AG08395 (cell line): ENCODE data around the gene LIN37.
"Not testable (repeated sequence)": the region's sequence is repeated elsewhere in the genome, so short reads cannot be mapped to it uniquely, and the experiment has no call there.

Experiments used
- DNase-seq: peaks from one replicate; pipeline ENCODE4 v3.0.0; 2012; ENCODE audit warnings: mixed read lengths, low spot score

Gene LIN37

DNA sequence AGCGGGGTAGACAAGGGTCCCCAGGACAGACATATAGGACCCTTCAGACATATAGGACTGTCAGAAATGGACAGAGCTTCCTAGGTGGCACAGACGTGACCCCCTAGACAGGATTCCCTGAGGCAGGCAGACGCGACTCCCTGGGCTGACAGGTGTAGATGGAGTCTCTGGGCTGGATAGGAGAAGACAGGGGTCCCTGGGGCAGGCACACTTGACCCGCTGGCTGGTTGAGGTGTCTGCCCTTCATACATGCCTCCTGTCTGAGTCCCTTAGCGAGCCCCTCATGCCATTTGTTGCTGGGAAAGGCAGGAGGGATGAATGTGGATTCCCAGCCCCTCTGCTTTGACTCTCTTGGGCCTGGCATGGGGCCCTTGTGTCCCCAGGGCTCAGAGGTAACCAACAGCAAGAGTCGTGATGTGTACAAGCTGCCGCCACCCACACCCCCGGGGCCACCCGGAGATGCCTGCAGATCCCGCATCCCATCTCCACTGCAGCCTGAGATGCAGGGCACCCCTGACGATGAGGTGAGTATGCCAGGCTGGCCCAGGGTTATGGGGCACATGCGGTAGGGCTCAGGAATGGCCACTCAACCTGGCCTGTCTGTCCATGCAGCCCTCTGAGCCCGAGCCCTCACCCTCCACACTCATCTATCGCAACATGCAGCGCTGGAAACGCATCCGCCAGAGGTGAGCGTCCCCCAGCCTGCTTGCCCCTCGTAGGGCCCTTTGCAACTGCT is 5.4 kb downstream of the LIN37 start:
- no peak for DNase-seq

DNA sequence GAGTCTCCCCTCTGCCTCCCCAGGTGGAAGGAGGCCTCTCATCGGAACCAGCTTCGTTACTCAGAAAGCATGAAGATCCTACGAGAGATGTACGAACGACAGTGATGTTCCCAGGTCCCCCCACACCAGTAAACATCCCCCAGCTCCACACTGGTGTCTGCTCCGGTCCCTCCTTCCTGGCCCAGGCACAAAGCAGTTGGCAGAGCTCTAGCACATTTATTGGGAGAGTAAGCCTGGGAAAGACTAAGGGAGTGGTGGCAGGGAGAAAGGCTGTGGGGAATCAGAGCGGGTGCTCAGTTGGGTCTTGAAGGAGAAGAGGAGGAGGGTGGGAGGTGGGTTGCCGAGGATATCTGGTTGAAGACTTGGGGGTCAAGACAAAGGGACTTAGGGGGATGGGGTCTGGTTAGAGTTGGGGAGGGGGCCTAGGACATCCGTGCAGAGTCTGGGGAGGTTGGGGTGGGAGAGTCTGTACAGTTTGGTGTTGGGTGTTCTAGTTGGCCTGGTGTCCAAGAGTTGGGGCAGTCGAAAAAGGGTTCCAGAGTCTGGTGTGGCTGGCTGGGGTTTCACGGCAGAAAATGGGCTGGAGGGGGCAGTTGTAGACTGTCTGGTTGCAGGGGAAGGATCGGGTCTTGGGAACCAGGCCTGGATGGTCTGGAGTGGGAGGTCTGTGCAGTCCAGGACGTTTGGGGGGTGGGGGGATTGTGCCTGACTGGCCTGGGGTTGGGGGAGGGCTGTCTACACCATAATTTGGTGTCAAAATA is 6.2 kb downstream of the LIN37 start:
- no peak for DNase-seq

DNA sequence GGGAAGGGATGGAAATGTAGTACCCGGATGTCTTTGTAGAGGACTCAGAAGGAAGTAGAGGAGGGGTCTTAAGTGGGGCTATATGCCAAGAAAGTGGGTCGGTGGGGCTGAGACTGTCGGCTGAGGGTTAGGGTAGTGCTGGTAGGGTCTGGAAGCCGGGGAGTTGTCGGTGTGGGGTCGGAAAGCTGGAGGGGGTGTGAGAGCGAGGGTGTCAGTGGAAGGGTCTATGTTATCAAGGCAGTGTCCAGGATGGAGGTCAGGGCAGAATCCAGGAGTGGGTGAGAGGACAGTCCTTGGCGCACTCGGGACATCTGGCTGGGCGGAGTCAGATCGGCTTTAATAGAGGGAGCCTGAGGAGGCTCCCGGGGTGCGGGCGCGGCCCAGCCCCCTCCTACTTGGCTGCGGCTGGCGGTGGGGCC is 6.8 kb downstream of the LIN37 start:
- no peak for DNase-seq

DNA sequence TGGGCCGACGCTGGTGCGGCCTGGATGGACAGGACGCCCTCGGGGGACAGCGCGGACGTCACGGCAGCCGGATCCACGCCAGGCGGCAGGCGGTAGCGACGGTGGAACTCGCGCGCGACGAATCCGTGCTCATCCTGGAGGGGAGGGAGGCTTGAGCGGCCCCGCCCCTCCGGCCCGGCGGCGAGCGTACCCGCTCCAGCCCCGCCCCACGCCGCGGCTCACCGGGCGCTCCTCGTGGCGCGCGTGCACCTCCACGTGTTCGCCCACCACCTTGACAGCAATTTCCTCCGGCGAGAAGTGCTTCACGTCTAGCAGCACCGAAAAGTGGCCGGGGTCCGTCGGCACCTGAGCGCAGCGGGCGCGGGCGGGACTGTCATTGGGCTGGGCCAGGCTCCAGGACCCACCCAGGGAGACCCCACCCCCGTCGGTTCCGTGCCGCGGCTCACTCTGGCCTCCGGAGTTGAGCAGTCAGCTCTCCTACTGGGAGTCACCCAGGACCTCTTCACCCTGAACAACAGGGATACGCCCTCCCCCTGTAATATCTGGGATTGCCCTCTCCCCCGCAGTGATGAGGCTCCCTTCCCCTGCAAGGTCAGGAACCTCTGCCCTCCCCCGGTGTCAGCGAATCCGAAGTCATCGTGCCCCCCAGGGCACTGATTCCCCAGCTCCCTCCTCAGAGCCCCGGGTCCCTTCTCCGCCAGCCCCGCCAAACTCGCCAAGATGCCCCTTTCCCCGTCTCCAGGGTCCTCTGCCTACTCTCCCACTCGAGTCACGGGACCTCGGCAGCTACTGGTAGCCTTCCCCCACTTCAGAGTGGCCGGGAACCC is 7.4 kb downstream of the LIN37 start:
- DNase-seq: peak; percentile 65

DNA sequence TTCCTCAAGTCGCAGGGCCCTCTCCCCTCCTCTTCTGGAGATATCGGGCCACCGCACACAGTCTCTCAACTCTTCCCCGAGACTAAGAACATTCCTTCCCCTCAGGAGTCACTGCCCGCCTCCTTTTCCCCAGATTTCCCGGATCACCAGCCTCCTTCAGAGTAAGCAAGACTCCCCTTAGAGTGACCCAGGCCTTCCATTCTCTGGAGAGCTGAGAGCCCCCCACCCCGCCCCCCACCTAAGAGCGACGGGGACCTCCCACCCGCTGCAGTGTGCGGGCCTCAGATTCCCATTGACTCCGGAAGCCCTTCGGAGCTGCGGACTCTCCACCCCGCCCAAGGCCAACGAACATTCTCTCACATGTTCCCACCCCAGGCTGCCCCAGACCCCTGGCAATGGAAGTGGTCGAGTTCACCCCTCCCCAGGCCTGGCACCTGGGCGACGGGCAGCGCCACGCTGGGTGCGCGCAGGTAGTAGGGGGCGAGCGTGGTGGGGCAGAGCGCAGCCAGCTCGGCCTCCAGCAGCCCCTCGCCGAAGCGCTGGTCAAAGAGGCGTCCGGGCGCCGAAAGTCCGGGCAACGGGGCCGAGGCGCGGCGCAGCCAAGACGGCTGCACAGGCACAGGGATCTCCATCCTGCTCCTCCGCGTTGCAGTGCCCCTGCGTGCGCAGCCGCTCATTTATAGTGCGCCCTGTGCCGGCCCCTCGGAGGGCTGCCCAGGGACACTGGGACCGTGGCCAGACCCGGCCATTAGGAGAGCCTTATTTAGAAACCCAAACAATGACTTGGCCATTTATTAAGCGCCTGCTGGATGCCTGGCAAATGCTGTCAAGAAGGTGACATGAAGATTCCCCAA is 8.2 kb downstream of the LIN37 start, which contains the start of gene HSPB6:
TSS of gene HSPB6 (minus strand) at position 653 of the 854 bp plus-strand sequence. CDS start at position 632, 21 bp downstream.
- peak; percentile 50 for DNase-seq

DNA sequence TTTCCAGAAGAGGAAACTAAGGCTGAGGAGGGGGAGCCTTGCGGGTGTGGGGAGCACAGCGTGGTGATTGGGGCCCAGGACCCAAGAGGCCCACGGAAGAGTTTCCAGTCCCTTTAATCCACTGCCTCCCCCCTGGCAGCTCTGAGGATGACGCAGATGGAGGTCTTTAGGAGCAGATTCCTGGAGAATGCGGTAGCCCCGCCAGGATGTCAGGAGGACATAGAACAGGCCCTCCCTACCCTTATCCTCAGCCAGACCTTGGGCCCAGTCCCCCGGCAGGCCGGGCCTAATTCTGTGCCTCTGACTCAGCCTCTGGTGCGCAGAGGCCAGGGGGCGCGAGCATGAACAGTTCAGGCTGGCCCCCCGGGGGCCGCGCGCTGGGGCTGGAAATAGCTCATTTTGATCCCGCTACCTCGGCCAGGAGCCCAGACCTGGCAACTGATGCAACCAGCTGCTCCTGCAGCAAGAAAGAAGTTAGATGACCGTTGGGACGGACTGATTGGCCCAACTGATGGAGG is 8.9 kb downstream of the LIN37 start:
- DNase-seq: peak; percentile 61

DNA sequence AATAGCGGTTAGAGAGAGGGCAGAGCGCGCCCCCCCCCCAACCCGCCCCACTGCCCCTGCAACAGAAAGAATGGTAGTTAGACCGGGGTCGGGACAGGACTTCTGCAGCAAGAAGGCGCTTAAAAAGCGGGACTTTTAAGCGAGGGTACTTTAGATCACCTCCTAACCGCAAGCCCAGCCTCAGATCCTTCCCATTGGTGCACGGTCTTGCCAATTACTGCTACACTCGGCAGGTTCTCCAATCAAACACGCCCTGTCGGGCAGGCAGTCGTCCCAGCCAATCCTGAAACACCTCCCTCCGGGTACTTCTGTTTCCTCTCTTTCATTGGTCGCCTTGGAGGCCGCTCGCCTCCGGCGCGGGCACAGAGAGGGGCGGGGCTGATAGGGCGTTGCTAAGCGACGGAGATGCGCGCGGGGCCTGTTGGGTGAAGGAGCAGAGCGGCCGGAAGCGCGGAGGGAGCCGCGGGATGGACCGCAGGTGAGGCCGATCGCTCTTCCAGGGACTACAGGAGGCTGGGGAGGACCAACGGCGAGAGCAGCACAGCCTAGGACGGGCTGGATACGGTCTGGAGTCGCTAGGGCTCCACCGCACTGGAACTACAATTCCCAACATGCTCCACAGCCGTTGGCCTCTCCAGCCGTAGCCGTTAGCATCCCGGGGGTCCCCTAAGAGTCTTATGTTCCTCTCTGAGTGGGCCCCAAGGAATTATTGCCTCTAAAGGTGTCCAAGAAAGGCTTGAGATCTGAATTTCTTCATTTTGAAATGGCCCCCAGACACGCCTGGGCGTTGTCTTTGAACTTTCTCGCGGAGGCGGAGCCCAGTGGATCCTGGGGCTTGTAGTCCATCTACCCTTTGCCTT is 9.6 kb downstream of the LIN37 start, which contains the start of gene PROSER3:
TSS of gene PROSER3 (plus strand) at position 428 of the 860 bp plus-strand sequence. CDS start at position 468, 40 bp downstream.
- DNase-seq: peak; percentile 99

DNA sequence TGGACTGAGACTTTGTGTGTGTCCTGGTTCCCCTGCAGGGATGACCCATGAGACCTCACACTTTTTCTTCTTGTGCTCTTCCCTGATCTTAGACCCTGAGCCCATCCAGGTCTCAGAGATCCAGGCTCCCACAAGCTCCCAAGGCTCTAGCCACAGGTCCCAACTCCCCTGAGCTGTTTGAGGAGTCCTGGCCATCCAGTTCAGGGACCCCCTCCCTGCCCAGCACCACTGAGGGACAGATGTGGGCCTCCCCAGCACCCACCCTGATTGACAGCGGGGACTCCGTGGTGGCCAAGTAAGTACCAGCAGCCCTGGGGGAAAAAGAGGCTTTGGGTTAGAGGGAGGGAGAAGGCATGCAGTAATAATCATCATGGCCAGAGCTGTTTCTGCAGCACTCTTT is 11.3 kb downstream of the LIN37 start:
- DNase-seq: no peak

DNA sequence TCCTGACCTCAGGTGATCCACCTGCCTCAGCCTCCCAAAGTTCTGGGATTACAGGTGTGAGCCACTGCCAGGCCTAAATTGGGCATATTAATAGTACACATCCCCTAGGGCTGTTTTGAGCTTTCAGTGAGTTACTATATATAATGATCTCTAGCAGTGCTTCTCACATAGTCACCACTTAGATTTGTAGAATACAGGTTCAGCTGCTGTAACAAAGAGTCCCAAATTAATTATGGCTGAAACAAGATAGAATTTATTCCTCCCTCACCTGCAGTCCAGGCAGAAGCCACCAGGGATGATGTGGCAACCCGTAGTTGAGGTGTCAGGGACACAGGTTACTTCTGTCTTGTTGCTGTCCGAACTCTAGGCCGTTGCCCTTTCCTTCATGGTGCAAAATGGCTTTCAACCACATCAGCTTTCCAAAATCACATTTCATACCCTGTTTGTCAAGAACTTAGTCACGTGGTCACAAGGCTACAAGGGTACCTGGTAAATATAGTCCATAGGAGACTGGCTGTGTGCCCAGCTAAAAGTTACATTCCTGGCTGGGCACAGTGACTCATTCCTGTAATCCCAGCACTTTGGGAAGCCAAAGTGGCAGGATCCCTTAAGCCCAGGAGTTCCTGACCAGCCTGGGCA is 12.5 kb downstream of the LIN37 start:
- DNase-seq: no peak

DNA sequence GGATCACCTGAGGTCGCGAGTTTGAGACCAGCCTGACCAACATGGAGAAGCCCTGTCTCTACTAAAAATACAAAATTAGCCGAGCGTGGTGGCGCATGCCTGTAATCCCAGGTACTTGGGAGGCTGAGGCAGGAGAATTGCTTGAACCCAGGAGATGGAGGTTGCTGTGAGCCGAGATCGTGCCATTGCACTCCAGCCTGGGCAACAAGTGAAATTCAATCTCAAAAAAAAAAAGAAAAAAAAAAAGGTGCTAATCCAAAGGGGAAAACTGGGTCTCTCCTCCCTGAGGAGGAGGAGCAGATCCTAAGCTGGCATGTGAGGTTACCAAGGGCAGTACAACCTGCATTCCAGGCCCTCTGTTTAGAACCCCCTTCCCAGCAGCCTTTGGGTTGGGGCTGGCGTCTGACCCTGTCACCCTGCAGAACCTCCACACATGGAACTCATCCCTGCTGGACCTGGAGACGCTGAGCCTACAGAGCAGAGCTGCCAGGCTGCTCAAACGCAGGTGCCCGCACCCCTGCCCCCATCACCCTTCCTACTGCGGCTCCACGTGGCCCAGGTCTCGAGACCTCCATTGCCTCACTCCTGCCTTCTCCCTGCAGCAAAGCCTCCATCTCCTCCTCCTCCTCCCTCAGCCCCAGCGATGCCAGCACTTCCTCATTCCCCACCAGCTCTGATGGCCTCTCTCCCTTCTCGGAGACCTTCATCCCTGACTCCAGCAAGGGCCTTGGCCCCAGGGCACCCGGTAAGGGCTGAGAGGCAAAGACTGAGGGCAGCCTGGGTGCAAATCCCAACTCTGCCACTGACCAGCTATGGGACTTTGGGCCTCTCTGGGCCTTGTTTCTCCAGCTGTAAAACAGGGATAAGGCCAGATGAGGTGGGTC is 16.3 kb downstream of the LIN37 start:
- no peak for DNase-seq

DNA sequence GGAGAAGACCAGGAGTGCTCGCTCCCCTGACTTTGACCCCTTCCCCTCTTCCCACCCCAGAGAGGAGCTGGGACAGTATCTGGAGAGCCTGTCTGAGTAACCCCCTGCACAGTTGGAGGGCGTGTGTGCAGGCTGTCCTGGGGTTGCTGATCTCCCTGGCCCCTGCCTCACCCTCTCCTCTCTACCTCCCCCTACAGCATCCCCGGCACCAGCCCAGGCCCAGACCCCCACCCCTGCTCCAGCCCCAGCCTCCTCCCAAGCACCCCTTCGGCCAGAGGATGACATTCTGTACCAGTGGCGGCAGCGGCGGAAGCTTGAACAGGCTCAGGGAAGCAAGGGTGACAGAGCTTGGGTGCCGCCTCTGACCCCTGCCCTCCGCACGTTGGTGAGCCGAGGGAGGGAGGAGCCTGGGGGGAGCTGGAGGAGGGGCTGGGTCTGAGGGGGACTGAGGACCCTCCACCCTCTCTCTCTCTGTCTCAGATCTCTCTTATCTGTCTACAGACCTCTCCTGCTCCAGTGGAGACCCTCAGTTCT is 18.3 kb downstream of the LIN37 start:
- no peak for DNase-seq

DNA sequence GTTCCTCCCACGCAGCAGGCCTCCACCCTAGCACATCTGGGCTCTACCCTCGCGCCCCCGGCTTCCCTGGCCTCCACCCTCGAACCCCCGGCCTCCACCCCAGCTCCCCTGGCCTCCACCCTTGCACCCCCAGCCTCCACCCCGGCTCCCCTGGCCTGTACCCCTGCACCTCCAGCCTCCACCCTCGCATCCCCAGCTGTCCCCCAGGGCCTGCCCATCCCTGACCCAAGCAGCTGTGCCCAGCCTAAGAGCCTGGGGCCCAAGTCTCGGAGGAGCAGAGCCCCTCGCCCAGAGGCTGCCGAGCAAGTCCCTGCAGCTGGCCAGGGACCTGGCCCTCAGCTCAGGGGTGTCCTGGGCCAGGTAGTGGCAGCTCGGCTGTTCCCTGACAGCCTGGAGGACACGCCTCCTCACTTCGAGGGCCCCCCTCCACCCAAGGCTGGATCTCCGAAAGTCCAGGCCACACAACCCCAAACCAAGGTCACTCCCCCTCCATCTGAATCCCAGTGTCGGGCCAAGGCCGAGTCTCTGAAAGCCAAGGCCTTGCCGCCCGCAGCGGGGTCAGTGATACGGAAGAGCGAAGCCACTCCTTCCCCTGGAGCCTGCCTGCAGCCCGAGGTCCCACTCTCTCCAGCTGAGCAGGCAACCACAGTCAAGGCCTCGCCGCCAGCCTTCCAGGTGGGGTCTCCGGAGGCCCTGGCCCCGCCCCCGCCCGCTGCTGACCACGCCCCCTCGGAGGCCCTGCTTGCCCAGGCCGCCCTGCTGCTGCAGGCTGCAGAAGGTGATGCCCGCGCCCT is 19.1 kb downstream of the LIN37 start:
- no peak for DNase-seq

DNA sequence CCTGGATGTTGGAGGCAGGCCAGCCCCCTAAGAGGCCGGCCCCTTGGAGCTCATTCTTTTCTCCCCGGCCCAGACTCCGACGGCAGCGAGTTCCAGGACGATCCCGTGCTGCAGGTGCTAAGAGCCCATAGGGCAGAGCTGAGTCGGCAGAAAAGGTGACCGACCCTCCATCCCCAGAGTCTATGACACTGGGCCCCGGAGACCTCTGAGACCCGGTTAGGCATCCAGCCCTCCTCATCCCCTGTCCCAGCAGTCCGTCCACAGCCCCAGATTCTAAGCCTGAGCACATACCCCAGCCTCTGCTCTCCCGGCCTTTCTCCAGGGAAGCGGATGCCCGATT is 19.7 kb downstream of the LIN37 start:
- DNase-seq: no peak

DNA sequence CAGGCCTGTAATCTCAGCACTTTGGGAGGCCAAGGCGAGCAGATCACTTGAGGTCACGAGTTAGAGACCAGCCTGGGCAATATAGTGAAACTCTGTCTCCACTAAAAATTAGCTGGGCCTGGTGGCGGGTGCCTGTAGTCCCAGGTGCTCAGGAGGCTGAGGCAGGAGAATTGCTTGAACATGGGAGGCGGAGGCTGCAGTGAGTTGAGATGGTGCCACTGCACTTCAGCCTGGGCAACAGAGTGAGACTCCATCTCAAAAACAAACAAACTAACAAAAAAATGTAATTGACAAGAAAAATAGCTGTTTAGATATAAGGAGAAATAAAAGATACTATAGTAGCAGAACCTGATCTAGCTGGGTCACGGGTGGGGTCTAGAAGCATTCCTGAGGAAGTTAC is 24.0 kb downstream of the LIN37 start:
- DNase-seq: not testable (repeated sequence)

DNA sequence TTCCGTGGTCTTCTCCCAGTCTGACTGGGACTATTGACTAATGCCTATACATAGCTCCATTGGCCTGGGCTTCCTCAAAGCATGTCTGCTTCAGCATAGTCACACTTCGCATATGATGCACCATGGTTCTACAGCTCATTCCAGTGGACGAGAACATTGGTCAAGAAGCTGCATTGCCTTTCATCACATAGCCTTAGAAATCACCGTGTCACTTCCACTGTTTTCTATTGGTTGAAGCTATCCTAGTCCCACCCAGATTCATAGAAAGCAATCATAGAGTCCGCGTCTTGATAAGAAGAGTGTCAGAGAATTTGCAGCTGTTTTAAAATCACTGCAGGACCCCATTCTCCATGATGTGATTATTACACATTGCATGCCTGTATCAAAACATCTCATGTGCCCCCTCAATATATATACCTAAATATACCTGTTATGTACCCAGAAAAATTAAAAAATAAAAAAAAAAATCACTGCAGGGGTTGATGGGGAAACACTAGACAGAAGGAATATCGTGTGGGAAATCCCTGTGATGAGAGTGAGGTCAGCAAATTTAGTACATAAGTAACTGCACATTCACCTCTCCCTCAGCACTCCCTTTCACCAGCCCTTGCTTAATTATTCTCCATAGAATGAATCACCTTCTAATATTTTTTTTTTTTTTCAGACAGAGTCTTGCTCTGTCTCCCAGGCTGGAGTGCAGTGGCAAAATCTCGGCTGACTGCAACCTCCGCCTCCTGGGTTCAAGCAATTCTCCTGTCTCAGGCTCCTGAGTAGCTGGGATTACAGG is 24.8 kb downstream of the LIN37 start:
- no peak for DNase-seq

DNA sequence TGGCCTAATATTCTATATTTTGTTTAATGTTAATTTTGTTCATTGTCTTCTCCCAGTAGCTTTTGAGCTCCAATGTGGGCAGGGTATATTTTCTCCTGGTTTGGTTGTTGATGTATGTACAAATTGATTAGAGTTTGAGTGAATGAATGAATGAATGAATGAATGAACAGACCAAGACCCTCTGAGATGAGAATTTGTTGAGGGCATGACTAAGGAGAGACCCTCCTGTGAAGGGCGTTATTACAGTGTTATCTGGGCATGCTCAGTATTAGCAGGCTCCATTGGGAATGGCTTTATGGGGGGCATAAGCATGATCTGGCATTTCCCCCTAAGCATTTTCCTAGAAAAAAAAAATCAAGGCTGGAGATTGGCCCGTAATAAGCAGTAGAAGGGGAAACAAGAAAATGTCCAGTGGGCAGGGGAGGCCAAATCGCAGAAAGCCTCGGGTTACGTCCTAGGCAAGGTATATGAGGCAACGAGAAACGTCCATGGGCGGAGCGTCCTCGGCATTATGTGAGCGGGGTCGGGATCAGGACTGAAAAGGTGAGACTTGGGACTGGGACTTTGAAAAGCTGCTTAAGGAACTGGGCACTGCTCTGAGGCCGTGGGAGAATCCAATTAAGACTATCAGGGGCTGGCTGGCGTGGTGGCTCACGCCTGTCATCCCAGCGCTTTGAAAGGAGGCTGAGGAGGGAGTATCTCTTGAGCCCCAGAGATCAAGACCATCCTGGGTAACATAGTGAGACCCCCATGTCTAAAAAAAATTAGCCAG is 26.1 kb downstream of the LIN37 start:
- no peak for DNase-seq
